Ovary (tissue), 3 donors: ENCODE data around the gene DSCAM.

ENCODE experiments used
- CTCF ChIP-seq, 3 donors: fragments of 450-650 bp in 2 of 3; fragments of 200-600 bp in 1 of 3; IDR thresholded peaks; one replicate each; pipeline versions ENCODE4 v1.5.1 to v1.8.0; 2016 to 2022; ENCODE audit warnings: antibody characterized with exemption in 3 of 3, mild to moderate bottlenecking in 1 of 3
- POLR2A ChIP-seq: fragments of 450-650 bp; IDR thresholded peaks from one replicate; pipeline ENCODE4 v1.6.1; 2017; ENCODE audit warnings: antibody characterized with exemption, mild to moderate bottlenecking, moderate library complexity
- donor health status: DM: no; HTN: no; CAD: no.

- TF ChIP-seq CTCF (IDR thresholded peaks at IDR 0.05), result no peak
- TF ChIP-seq POLR2A, result no peak
Observed at GRCh38 chr21:40141621-40142020, 705.3 kb downstream of the DSCAM start.
